A673 (cell line): ENCODE measurements around the gene NOS1AP.

Source experiments
- EZH2 ChIP-seq: fragments of 200-600 bp; sonication (generic); IDR thresholded peaks from 2 replicates; pipeline ENCODE4 v1.6.1; 2017; ENCODE audit warnings: borderline replicate concordance, low read depth, mild to moderate bottlenecking, mixed read lengths, antibody characterized with exemption, low read length; ENCODE audit not compliant: poor library complexity, severe bottlenecking
- TF ChIP-seq, protein P1 (sequence below): fragments of 300-800, 200-600 bp; sonication (generic); conservative IDR thresholded peaks from 2 replicates; pipeline ENCODE4 v1.5.1; 2017; ENCODE audit warnings: low read depth, mild to moderate bottlenecking, antibody characterized with exemption, low read length, moderate library complexity, mixed read lengths

DNA sequence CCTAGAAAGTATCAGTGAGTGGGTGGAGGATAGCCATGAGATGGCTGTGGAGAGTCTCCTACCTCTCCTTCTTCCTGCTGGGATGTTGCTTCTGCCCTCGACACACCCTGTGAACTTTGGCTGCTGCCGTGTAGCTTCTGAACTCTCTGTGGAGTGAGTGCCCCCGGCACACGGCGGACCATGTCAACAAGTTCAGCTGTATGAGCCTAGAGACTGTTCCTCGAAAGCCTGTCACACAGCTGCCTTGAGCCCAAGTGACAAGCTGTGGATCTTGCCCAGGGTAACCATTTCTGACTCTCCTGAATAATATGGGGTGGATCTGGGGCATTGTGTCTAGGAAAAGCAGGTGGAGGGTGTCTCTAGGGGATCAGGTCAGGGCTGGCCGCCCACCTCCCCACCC, 143.2 kb downstream of the NOS1AP start:
- TF ChIP-seq, protein P1, sequence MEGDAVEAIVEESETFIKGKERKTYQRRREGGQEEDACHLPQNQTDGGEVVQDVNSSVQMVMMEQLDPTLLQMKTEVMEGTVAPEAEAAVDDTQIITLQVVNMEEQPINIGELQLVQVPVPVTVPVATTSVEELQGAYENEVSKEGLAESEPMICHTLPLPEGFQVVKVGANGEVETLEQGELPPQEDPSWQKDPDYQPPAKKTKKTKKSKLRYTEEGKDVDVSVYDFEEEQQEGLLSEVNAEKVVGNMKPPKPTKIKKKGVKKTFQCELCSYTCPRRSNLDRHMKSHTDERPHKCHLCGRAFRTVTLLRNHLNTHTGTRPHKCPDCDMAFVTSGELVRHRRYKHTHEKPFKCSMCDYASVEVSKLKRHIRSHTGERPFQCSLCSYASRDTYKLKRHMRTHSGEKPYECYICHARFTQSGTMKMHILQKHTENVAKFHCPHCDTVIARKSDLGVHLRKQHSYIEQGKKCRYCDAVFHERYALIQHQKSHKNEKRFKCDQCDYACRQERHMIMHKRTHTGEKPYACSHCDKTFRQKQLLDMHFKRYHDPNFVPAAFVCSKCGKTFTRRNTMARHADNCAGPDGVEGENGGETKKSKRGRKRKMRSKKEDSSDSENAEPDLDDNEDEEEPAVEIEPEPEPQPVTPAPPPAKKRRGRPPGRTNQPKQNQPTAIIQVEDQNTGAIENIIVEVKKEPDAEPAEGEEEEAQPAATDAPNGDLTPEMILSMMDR = no peak
- TF ChIP-seq EZH2 = no peak
